HG02840 (cell line): ENCODE measurements around the gene CHST6.
A peak's percentile ranks its signal among the peaks of the same experiment; 100 is the strongest.
"Not testable (repeated sequence)": the region's sequence is repeated elsewhere in the genome, so short reads cannot be mapped to it uniquely, and the experiment has no call there.

ENCODE experiments used
- ATAC-seq: cut with Tn5 transposase; IDR thresholded peaks from one replicate; pipeline ENCODE4 v1.9.1; 2021; ENCODE audit warnings: mild to moderate bottlenecking, moderate library complexity, moderate number of reproducible peaks; ENCODE audit not compliant: unreplicated experiment, low FRiP score

Gene CHST6

DNA sequence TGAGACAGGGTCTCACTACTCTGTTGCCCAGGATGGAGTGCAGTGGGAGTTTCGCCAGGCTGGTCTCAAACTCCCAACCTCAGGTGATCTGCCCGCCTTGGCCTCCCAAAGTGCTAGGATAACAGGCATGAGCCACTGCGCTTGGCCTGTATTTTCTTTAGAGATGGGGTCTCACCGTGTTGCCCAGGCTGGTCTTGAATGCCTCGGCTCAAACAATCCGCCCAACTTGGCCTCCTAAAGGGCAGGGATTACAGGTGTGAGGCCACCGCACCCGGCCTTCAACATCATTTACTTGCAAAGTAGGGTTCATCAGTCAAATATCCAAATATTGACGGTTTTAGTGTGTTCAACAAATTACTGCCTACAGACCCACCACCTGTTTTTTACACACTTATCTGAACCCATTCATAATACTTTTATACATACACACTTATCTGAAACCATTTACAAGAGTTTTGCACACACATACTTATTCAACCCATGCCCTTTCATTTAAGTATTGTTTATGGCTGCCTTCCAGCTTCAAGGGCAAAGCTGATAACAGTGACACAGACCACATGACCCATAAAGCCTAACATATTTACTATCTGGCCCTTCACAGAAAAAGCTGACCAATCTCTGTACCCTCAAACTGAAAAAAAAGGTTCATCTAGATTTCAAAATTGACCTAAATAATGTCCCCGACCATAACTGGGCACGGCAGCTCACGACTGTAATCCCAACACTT lies 42.6 kb downstream of the CHST6 start:
- ATAC-seq = no peak

DNA sequence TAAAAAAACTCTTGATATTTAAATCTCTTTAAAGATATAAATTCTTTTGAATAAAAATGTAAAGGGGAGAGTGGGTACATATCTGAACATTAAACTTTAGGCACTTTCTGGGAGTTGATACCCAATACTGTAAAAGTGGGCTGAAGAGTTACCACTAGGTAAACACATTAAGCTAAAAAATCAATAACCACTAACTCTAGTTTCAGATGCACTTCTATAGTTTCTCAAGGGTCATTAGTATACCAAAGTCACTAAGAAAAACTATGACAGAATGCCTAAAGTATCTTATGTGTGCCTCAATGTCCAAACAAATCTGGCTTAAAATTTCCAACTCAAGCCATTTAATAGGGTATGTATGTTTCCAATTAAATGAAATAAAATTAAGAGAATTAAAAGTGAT lies 48.8 kb downstream of the CHST6 start:
- no peak for ATAC-seq

GRCh38 chr16:75445298-75445697 lies 49.9 kb downstream of the CHST6 start:
- ATAC-seq = no peak

- no peak for ATAC-seq
Measured at GRCh38 chr16:75443298-75443697, 51.9 kb downstream of the CHST6 start.

DNA sequence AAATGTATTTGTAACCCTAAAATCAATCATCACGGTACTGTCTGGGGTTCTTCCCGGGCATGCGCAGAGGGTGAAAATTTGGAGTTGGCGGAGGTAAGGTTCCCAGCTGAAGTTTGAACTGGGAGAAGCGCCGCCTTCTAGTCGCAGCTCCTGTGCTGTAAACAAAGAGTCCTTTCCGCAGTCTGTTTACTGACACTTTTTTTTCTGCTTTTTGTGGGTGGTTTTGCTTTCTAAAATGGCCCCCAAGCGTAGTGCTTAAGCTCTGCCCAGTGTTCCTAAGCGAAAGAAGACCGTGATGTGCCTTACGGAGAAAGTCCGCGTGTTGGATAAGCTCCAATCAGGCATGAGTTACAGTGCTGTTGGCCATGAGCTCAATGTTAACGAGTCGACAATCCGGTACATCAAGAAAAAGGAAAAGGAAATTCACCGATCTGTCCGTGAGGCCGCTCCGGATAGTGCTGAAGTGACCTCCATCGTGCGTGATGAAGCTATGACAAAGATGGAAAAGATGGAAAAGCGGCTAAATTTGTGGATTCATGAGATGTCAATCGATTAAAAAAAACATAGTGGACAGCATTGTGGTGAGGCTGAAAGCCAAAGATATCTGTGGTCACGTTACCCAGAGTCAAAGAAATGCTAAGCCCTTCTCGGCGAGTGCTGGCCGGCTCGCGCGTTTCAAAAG lies 61.4 kb downstream of the CHST6 start:
- ATAC-seq = peak; percentile 83

- ATAC-seq = peak; percentile 93
Measured at GRCh38 chr16:75432828-75433731, 62.2 kb downstream of the CHST6 start, which contains the start of gene CFDP1. TSS of gene CFDP1 (minus strand) at chr16:75433503. CDS start at chr16:75433352, 151 bp downstream.

GRCh38 chr16:75429621-75430403 lies 65.4 kb downstream of the CHST6 start:
- ATAC-seq = no peak

DNA sequence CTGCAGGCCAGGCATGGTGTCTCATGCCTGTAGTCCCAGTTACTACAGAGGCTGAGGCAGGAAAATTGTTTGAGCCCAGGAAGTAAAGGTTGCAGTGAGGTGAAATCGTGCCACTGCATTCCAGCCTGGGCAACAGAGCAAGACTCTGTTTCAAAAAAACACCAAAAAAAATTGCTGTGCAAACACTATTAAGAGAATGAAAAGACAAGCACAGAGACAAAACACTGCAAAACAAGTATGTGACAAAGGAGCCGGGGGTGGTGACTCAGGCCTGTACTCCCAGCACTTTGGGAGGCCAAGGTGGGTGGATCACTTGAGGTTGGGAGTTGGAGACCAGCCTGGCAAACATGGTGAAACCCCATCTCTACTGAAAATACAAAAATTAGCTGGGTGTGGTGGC lies 68.7 kb downstream of the CHST6 start:
- not testable (repeated sequence) for ATAC-seq

GRCh38 chr16:75424105-75424762 lies 71.0 kb downstream of the CHST6 start:
- not testable (repeated sequence) for ATAC-seq

GRCh38 chr16:75423723-75424104 lies 71.5 kb downstream of the CHST6 start:
- ATAC-seq = no peak
